MCF 10A (cell line): ENCODE results near the gene BTBD16. TPM values are rescaled to one million over a fixed set of nuclear protein-coding genes. Genes with fewer than 3 reads are reported as not detected.

Experiments used
- BruUV-seq: library from RNA; stranded (reverse); fragments of 400-500 nt; replicated peaks from 2 replicates; lab custom pipeline; 2021; lab: Mats Ljungman, UMichigan
- CTCF ChIA-PET: fragments of 300-600 bp; sonication (Branson Sonifier 250); formaldehyde crosslinking; extraction: SDS; loops from one replicate; lab custom pipeline; 2021; ENCODE audit warnings: antibody characterized with exemption, inconsistent platforms; lab: Yijun Ruan, JAX
- POLR2A ChIA-PET: fragments of 300-600, 350-650 bp; sonication (Branson Sonifier 250); formaldehyde crosslinking; extraction: SDS; loops from one replicate; lab custom pipeline; 2020; ENCODE audit warnings: antibody characterized with exemption, inconsistent platforms; lab: Yijun Ruan, JAX
- DNase-seq: peaks from one replicate; pipeline ENCODE4 v3.0.0-alpha.2; 2018; ENCODE audit not compliant: unreplicated experiment
- H3K27ac Mint-ChIP-seq: one replicate; pipeline ENCODE4 v1.8.0; 2022; ENCODE audit warnings: mild to moderate bottlenecking, low read depth, mixed read lengths; ENCODE audit not compliant: unreplicated experiment
- H3K27me3 Mint-ChIP-seq: one replicate; pipeline ENCODE4 v1.8.0; 2022; ENCODE audit warnings: mixed read lengths; ENCODE audit not compliant: insufficient read depth, unreplicated experiment
- H3K36me3 Mint-ChIP-seq: one replicate; pipeline ENCODE4 v1.8.0; 2022; ENCODE audit warnings: mild to moderate bottlenecking, moderate library complexity, mixed read lengths; ENCODE audit not compliant: insufficient read depth, unreplicated experiment
- H3K4me1 Mint-ChIP-seq: one replicate; pipeline ENCODE4 v1.8.0; 2022; ENCODE audit warnings: mixed read lengths; ENCODE audit not compliant: insufficient read depth, unreplicated experiment
- H3K4me3 Mint-ChIP-seq: one replicate; pipeline ENCODE4 v1.8.0; 2022; ENCODE audit warnings: mild to moderate bottlenecking, moderate library complexity, mixed read lengths; ENCODE audit not compliant: unreplicated experiment
- H3K9me3 Mint-ChIP-seq: one replicate; pipeline ENCODE4 v1.8.0; 2022; ENCODE audit warnings: mixed read lengths; ENCODE audit not compliant: unreplicated experiment
- CTCF ChIP-seq: fragments of 200-600 bp; IDR thresholded peaks from one replicate; pipeline ENCODE4 v1.8.0; 2022; ENCODE audit warnings: antibody characterized with exemption, mild to moderate bottlenecking; ENCODE audit not compliant: unreplicated experiment
- intact Hi-C: fragments of 100-400 bp; cut with micrococcal nuclease; formaldehyde crosslinking; loops from 2 replicates; pipeline ENCODE4 v1.14.1; 2022
- total RNA-seq: library from RNA; stranded (reverse); gene quantifications from 2 replicates; pipeline ENCODE4 v1.2.3, GENCODE V29; 2022

The BTBD16 gene
- total RNA-seq, 1 experiment from 2014 or later = 0.16 TPM

GRCh38 chr10:122232769-122233168 lies 38.3 kb upstream of the BTBD16 start:
- Mint-ChIP-seq H3K36me3 (peaks cover 97% of the 10 kb centered on the region), H3K4me1 (no peaks in the 10 kb centered on the region), H3K4me3 (no peak overlapping the region), H3K27ac (no peak overlapping the region), H3K9me3 (no peaks in the 10 kb centered on the region), H3K27me3 (no peaks in the 10 kb centered on the region)
- ChIA-PET POLR2A (interaction anchor here (0.8 kb wide), 1 partner anchor 9 kb away, joined by 4 read pairs; no protein-coding TSS in a partner anchor), CTCF (no interaction called here)
- BruUV-seq = no TSS peak
- intact Hi-C loops = no loop called here
- TF ChIP-seq CTCF = no peak
- DNase-seq = no peak

DNA sequence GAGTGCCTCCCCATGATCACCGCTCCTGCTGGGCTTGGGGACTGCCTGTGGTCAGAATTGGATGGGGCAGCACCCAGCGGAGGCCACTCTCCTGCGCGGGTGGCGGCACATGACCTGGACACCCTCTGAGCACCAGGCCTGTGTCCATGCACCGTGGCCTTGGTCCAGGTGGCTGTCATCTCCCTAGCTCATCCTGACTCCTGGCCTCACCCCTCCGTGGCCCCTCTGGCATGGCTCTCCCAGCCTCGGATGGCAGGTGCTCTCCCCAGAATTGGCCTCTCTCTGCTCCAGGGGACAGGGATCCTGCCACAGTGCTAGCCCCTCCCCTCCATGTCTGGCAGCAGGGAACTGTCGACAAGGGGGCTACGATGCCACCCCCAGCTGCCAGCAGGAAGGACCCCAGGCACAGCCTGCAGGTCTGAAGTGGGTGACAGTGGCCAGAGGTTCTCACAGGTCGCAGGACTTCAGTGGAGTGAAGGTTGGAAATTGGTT lies 37.2 kb upstream of the BTBD16 start:
- Mint-ChIP-seq H3K27me3 (no peaks in the 10 kb centered on the region), H3K4me3 (no peak overlapping the region), H3K9me3 (no peaks in the 10 kb centered on the region), H3K4me1 (no peaks in the 10 kb centered on the region), H3K36me3 (peaks cover 99% of the 10 kb centered on the region), H3K27ac (peak overlapping the region; percentile 12)
- no peak for TF ChIP-seq CTCF
- DNase-seq = no peak
- intact Hi-C loops = no loop called here
- no TSS peak for BruUV-seq
- POLR2A ChIA-PET = interaction anchor here (1.0 kb wide), 1 partner anchor 9 kb away, joined by 3 read pairs; no protein-coding TSS in a partner anchor
- CTCF ChIA-PET = no interaction called here

DNA sequence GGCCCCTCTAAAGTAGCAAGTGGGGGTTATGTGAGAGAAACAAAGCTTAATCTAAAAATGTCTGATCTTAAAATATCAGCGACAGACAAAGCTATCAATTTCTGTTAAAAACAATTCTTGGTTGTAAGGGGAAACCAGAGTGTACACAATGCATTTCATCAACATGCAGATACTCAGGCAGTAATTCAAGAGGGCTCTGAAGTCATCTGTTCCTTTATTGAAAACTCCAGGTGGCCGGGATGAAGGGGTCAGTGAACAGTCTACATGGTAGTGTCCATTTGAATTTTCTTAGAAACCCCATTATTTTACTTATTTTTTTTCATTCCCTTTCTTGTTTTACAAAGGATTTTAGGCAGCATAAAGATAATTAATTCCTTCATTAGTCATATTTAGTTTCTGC lies 36.7 kb upstream of the BTBD16 start:
- CTCF ChIA-PET = no interaction called here
- Mint-ChIP-seq H3K27me3 (no peaks in the 10 kb centered on the region), H3K36me3 (peaks cover 97% of the 10 kb centered on the region), H3K27ac (no peak overlapping the region), H3K4me3 (no peak overlapping the region), H3K9me3 (no peaks in the 10 kb centered on the region), H3K4me1 (no peaks in the 10 kb centered on the region)
- no TSS peak for BruUV-seq
- intact Hi-C loops = no loop called here
- no peak for DNase-seq
- POLR2A ChIA-PET = interaction anchor here (1.0 kb wide), 1 partner anchor 9 kb away, joined by 3 read pairs; no protein-coding TSS in a partner anchor
- TF ChIP-seq CTCF = no peak

GRCh38 chr10:122236690-122237306 lies 34.3 kb upstream of the BTBD16 start:
- BruUV-seq = no TSS peak
- intact Hi-C loops = no loop called here
- no peak for TF ChIP-seq CTCF
- POLR2A ChIA-PET = no interaction called here
- CTCF ChIA-PET = interaction anchor here (0.7 kb wide), 1 partner anchor 381 kb away, joined by 4 read pairs; no protein-coding TSS in a partner anchor
- no peak for DNase-seq
- Mint-ChIP-seq H3K4me3 (no peak overlapping the region), H3K9me3 (no peaks in the 10 kb centered on the region), H3K27me3 (no peaks in the 10 kb centered on the region), H3K27ac (no peak overlapping the region), H3K4me1 (no peaks in the 10 kb centered on the region), H3K36me3 (peaks cover 97% of the 10 kb centered on the region)
